ENCODE data around the gene TMOD2.

GRCh38 chr15:51796847-51797401 is 45.5 kb downstream of the TMOD2 start:
- TF ChIP-seq CTCF (IDR thresholded peaks at IDR 0.05) = no peak
- TF ChIP-seq ZFX (IDR thresholded peaks at IDR 0.05; ENCODE audit: borderline replicate concordance) = no peak
